ENCODE measurements around the gene NBEA.
"Not testable (repeated sequence)": the region's sequence is repeated elsewhere in the genome, so short reads cannot be mapped to it uniquely, and the experiment has no call there.

Gene NBEA

GRCh38 chr13:35598790-35599369, 656.8 kb downstream of the NBEA start:
- no peak for DNase-seq

GRCh38 chr13:35599384-35599783, 657.3 kb downstream of the NBEA start:
- DNase-seq: no peak

- no peak for DNase-seq
Measured at GRCh38 chr13:35600137-35600536, 658.1 kb downstream of the NBEA start.

- no peak for DNase-seq
Measured at GRCh38 chr13:35603593-35604285, 661.7 kb downstream of the NBEA start.

GRCh38 chr13:35614666-35615065, 672.6 kb downstream of the NBEA start:
- no peak for DNase-seq

- no peak for DNase-seq
Measured at GRCh38 chr13:35617420-35617819, 675.4 kb downstream of the NBEA start.

- DNase-seq: no peak
Measured at GRCh38 chr13:35618565-35619083, 676.6 kb downstream of the NBEA start.

- no peak for DNase-seq
Measured at GRCh38 chr13:35621989-35622388, 679.9 kb downstream of the NBEA start.

GRCh38 chr13:35629026-35629425, 687.0 kb downstream of the NBEA start:
- no peak for DNase-seq

- no peak for DNase-seq
Measured at GRCh38 chr13:35630551-35631275, 688.6 kb downstream of the NBEA start.

GRCh38 chr13:35631666-35632065, 689.6 kb downstream of the NBEA start:
- DNase-seq: no peak

GRCh38 chr13:35643625-35644024, 701.6 kb downstream of the NBEA start:
- no peak for DNase-seq

- no peak for DNase-seq
Measured at GRCh38 chr13:35646056-35646774, 704.1 kb downstream of the NBEA start.

- DNase-seq: no peak
Measured at GRCh38 chr13:35648201-35648600, 706.1 kb downstream of the NBEA start.

- DNase-seq: no peak
Measured at GRCh38 chr13:35649162-35649561, 707.1 kb downstream of the NBEA start.

GRCh38 chr13:35659796-35660195, 717.7 kb downstream of the NBEA start:
- no peak for DNase-seq

- no peak for DNase-seq
Measured at GRCh38 chr13:35664747-35665146, 722.7 kb downstream of the NBEA start.

GRCh38 chr13:35669321-35669720, 727.3 kb downstream of the NBEA start:
- no peak for DNase-seq

- no peak for DNase-seq
Measured at GRCh38 chr13:35672611-35673010, 730.5 kb downstream of the NBEA start.

GRCh38 chr13:35675651-35676050, 733.6 kb downstream of the NBEA start:
- DNase-seq: no peak

GRCh38 chr13:35677863-35678262, 735.8 kb downstream of the NBEA start:
- not testable (repeated sequence) for DNase-seq

GRCh38 chr13:35681685-35682084, 739.6 kb downstream of the NBEA start:
- DNase-seq: no peak

- DNase-seq: no peak
Measured at GRCh38 chr13:35684432-35684831, 742.4 kb downstream of the NBEA start.
